ENCODE data around the gene ORAI3.
A peak's percentile ranks its signal among the peaks of the same experiment; 100 is the strongest.

DNA sequence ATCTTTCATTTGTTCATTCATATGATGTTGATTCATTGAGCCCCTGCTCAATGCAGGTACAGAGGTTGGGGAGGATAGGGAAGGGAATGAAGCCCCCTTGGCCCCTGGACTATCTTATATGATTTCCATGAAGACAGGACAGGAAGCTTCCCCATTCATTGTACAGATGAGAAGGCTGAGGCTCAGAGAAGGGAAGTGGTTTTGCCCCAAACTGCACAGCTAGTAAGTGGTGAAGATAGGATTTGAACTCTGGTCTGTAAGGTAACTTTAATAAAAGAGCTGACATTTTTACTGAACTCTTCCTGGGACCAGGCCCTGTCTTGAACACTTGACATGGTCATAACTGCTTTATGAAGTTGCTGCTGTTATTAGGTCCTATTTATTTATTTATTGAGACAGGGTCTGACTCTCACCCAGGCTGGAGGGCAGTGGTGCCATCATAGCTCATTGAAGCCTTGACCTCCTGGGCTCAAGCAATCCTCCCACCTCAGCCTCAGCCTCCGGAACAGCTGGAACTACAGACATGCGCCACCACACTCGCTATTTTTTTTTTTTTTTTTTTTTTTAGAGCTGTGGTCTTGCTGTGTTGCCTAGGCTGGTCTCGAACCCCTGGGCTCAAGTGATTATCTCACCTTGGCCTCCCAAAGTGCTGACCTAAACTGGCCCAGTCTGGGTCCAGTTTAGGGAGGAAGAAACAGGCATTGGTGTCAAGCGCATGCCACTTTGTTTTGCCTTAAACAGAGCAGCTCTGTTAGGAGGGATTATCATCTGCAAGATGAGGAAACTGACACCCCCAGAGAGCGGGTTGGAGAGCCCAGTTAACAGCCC is 47.5 kb upstream of the ORAI3 start:
- TF ChIP-seq ZBTB49 (tag by site-specific recombination; IDR thresholded peaks at IDR 0.05; ENCODE audit: low read depth) (no peak), ZNF600 (tag by site-specific recombination; IDR thresholded peaks at IDR 0.05) (peak; percentile 85), CTCF (tag by site-specific recombination; IDR thresholded peaks at IDR 0.05) (no peak), FEZF1 (tag by site-specific recombination; IDR thresholded peaks at IDR 0.05) (0 out of 2 replicates have a peak, but pooled peaks have one; percentile 7), ZNF16 (tag by site-specific recombination; IDR thresholded peaks at IDR 0.05; ENCODE audit: low read depth) (no peak), ZNF121 (tag by site-specific recombination; IDR thresholded peaks at IDR 0.05) (no peak)
- TF ChIP-seq, protein P1, sequence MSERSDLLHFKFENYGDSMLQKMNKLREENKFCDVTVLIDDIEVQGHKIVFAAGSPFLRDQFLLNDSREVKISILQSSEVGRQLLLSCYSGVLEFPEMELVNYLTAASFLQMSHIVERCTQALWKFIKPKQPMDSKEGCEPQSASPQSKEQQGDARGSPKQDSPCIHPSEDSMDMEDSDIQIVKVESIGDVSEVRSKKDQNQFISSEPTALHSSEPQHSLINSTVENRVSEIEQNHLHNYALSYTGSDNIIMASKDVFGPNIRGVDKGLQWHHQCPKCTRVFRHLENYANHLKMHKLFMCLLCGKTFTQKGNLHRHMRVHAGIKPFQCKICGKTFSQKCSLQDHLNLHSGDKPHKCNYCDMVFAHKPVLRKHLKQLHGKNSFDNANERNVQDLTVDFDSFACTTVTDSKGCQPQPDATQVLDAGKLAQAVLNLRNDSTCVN (tag by site-specific recombination; optimal IDR thresholded peaks at IDR 0.05), result no peak
- TF ChIP-seq, protein P2, sequence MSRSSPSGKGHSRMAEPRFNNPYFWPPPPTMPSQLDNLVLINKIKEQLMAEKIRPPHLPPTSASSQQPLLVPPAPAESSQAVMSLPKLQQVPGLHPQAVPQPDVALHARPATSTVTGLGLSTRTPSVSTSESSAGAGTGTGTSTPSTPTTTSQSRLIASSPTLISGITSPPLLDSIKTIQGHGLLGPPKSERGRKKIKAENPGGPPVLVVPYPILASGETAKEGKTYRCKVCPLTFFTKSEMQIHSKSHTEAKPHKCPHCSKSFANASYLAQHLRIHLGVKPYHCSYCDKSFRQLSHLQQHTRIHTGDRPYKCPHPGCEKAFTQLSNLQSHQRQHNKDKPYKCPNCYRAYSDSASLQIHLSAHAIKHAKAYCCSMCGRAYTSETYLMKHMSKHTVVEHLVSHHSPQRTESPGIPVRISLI (tag by site-specific recombination; IDR thresholded peaks at IDR 0.05), result peak; percentile 90
